ENCODE data around the gene LRRC4C. TPM values are rescaled to one million over a fixed set of nuclear protein-coding genes. Genes with fewer than 3 reads are reported as not detected.
A peak's percentile ranks its signal among the peaks of the same experiment; 100 is the strongest.

LRRC4C gene
- total RNA-seq, result 0.14 and 1.5 TPM in 2 replicates

- peaks cover 9% of the 10 kb centered on the region for H3K27me3 ChIP-seq (ENCODE audit: control insufficient read depth, insufficient read depth, low read length)
- no peak for TF ChIP-seq CTCF (IDR thresholded peaks at IDR 0.05; ENCODE audit: insufficient read depth, low read length, poor library complexity, severe bottlenecking)
- DNase-seq (ENCODE audit: low read depth), result no peak
- peak within 1 kb of the TSS; percentile 10 for H3K4me3 ChIP-seq (ENCODE audit: low read depth, low read length)
- H3K36me3 ChIP-seq (ENCODE audit: control insufficient read depth, insufficient read depth, low read length), result no peaks in the 10 kb centered on the region
These were observed at the start of gene LRRC4C for GRCh38 chr11:41459465-41460401. Gene LRRC4C, minus strand, starts transcription at chr11:41459652.

GRCh38 chr11:41508121-41508520 lies 48.7 kb upstream of the LRRC4C start:
- TF ChIP-seq CTCF (IDR thresholded peaks at IDR 0.05; ENCODE audit: insufficient read depth, low read length, poor library complexity, severe bottlenecking), result no peak
- Histone ChIP-seq H3K27me3 (ENCODE audit: control insufficient read depth, insufficient read depth, low read length) (no peaks in the 10 kb centered on the region), H3K4me3 (ENCODE audit: low read depth, low read length) (no peak overlapping the region), H3K36me3 (ENCODE audit: control insufficient read depth, insufficient read depth, low read length) (no peaks in the 10 kb centered on the region)
- DNase-seq (ENCODE audit: low read depth), result no peak

- no peak for TF ChIP-seq CTCF (IDR thresholded peaks at IDR 0.05; ENCODE audit: insufficient read depth, low read length, poor library complexity, severe bottlenecking)
- H3K36me3 ChIP-seq (ENCODE audit: control insufficient read depth, insufficient read depth, low read length), result no peaks in the 10 kb centered on the region
- no peaks in the 10 kb centered on the region for H3K27me3 ChIP-seq (ENCODE audit: control insufficient read depth, insufficient read depth, low read length)
- H3K4me3 ChIP-seq (ENCODE audit: low read depth, low read length), result no peak overlapping the region
- no peak for DNase-seq (ENCODE audit: low read depth)
These were observed 40.0 kb upstream of the LRRC4C start for GRCh38 chr11:41499429-41499828.

GRCh38 chr11:41498726-41499125 lies 39.3 kb upstream of the LRRC4C start:
- TF ChIP-seq CTCF (IDR thresholded peaks at IDR 0.05; ENCODE audit: insufficient read depth, low read length, poor library complexity, severe bottlenecking), result peak; percentile 36
- no peak overlapping the region for H3K4me3 ChIP-seq (ENCODE audit: low read depth, low read length)
- H3K27me3 ChIP-seq (ENCODE audit: control insufficient read depth, insufficient read depth, low read length), result no peaks in the 10 kb centered on the region
- H3K36me3 ChIP-seq (ENCODE audit: control insufficient read depth, insufficient read depth, low read length), result no peaks in the 10 kb centered on the region
- no peak for DNase-seq (ENCODE audit: low read depth)

- no peaks in the 10 kb centered on the region for H3K36me3 ChIP-seq (ENCODE audit: control insufficient read depth, insufficient read depth, low read length)
- DNase-seq (ENCODE audit: low read depth), result no peak
- H3K4me3 ChIP-seq (ENCODE audit: low read depth, low read length), result no peak overlapping the region
- H3K27me3 ChIP-seq (ENCODE audit: control insufficient read depth, insufficient read depth, low read length), result no peaks in the 10 kb centered on the region
- TF ChIP-seq CTCF (IDR thresholded peaks at IDR 0.05; ENCODE audit: insufficient read depth, low read length, poor library complexity, severe bottlenecking), result no peak
These were observed 38.5 kb upstream of the LRRC4C start for GRCh38 chr11:41497974-41498373.

Measured in kidney epithelial cell (primary cell).